ENCODE measurements around the gene ACTR8.

DNA sequence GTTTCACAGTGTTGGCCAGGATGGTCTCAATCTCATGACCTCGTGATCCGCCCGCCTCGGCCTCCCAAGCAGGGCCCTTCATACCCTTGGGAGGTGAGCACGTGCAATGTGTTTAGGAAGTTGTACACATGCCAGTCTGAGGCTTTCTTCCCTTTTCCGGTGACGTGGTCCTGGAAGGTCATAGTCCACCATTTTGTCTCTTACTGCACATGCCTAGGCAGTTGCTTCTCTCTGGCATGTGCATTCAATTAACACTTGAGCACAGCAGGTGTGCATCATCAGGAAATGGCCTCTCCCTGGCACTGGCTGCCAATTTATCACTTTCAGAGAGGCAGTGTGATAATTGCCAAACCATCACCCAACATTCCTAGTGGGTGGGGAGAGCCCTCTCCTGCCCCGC lies 31.4 kb upstream of the ACTR8 start:
- TF ChIP-seq POLR2A (IDR thresholded peaks at IDR 0.05; ENCODE audit: low read depth, low read length) = no peak
- TF ChIP-seq, protein P1, sequence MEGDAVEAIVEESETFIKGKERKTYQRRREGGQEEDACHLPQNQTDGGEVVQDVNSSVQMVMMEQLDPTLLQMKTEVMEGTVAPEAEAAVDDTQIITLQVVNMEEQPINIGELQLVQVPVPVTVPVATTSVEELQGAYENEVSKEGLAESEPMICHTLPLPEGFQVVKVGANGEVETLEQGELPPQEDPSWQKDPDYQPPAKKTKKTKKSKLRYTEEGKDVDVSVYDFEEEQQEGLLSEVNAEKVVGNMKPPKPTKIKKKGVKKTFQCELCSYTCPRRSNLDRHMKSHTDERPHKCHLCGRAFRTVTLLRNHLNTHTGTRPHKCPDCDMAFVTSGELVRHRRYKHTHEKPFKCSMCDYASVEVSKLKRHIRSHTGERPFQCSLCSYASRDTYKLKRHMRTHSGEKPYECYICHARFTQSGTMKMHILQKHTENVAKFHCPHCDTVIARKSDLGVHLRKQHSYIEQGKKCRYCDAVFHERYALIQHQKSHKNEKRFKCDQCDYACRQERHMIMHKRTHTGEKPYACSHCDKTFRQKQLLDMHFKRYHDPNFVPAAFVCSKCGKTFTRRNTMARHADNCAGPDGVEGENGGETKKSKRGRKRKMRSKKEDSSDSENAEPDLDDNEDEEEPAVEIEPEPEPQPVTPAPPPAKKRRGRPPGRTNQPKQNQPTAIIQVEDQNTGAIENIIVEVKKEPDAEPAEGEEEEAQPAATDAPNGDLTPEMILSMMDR (conservative IDR thresholded peaks at IDR 0.05; ENCODE audit: low read depth, low read length) = no peak
- TF ChIP-seq RFX5 (IDR thresholded peaks at IDR 0.05; ENCODE audit: low read depth, low read length) = no peak
- no peak for TF ChIP-seq MAZ (IDR thresholded peaks at IDR 0.05; ENCODE audit: borderline replicate concordance, low read depth, low read length)
- TF ChIP-seq RCOR1 (IDR thresholded peaks at IDR 0.05; ENCODE audit: insufficient replicate concordance, low read length) = no peak
- TF ChIP-seq, protein P2, sequence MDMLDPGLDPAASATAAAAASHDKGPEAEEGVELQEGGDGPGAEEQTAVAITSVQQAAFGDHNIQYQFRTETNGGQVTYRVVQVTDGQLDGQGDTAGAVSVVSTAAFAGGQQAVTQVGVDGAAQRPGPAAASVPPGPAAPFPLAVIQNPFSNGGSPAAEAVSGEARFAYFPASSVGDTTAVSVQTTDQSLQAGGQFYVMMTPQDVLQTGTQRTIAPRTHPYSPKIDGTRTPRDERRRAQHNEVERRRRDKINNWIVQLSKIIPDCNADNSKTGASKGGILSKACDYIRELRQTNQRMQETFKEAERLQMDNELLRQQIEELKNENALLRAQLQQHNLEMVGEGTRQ (IDR thresholded peaks at IDR 0.05; ENCODE audit: low read depth, low read length) = no peak
- no peak for TF ChIP-seq CEBPB (IDR thresholded peaks at IDR 0.05; ENCODE audit: low read depth, low read length)
- no peak for TF ChIP-seq CHD1 (IDR thresholded peaks at IDR 0.05; ENCODE audit: low read depth, low read length)
- no peak for TF ChIP-seq MAFK (IDR thresholded peaks at IDR 0.05; ENCODE audit: low read depth, low read length)
